NCI-H345 (cell line): ENCODE results near the gene IQGAP1.
A peak's percentile ranks its signal among the peaks of the same experiment; 100 is the strongest.

ENCODE experiments used
- DNase-seq: peaks from one replicate; lab custom pipeline; 2025; lab: John Stamatoyannopoulos, UW

The IQGAP1 gene

GRCh38 chr15:90367576-90367975 lies 20.5 kb upstream of the IQGAP1 start:
- no peak for DNase-seq

GRCh38 chr15:90375071-90375470 lies 13.0 kb upstream of the IQGAP1 start:
- DNase-seq: no peak

DNA sequence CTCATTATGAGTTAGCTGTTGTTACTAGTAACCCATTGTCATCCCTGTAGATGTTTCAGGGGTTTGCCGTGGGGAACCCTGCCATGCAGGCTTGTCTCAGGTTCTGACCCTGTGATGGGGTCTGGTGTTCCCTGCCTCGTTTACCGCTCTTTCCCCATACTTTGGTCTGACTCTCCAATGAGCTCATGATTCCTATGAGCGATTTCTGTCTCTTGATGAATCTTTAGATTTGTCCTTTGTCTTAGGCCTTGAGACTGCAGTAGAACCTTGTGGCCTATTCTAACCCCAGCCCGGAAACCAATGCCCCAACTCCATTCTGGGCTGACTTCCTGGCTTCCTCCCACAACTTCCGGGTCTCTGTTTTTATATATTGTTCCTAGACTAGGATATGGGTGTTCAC lies 11.3 kb upstream of the IQGAP1 start:
- no peak for DNase-seq

GRCh38 chr15:90379263-90379662 lies 8.8 kb upstream of the IQGAP1 start:
- DNase-seq: no peak

- DNase-seq: no peak
Measured at GRCh38 chr15:90381515-90381914, 6.5 kb upstream of the IQGAP1 start.

- no peak for DNase-seq
Measured at GRCh38 chr15:90382320-90382719, 5.7 kb upstream of the IQGAP1 start.

DNA sequence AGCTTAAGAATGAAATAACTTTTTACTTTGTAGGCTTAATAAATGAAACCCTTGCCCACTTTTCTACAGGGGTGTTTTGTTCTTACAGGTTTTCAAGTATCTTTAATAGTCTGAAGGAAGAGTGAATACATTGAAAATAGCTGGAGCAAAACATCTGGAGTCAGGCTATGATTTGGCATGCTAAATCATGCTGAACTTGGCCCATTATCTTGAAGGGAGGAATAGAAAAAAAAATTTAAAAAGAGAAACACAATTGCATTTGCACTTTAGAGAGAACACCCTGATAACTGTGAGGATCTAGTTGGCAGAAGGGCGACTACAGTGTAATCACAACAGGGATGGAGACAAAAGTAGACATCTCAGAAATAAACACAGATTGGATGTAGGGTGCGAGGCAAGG lies 1.8 kb upstream of the IQGAP1 start:
- DNase-seq: no peak

GRCh38 chr15:90388462-90389380 lies 679 bp downstream of the IQGAP1 start:
- DNase-seq: peak; percentile 11

DNA sequence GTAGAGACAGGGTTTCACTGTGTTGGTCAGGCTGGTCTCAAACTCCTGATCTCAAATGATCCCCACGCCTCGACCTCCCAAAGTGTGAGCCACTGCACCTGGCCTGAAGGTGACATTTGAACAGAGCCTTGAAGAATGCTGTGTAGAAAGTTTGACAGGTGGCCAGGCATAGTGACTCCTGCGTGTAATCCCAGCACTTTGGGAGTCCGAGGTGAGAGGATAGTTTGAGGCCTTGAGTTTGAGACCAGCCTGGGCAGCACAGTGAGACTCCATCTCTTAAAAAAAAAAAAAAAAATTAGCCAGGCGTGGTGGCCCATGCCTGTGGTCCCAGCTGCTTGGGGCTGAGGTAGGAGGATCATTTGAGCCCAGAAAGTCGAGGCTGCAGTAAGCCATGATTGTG lies 1.5 kb downstream of the IQGAP1 start:
- DNase-seq: no peak

DNA sequence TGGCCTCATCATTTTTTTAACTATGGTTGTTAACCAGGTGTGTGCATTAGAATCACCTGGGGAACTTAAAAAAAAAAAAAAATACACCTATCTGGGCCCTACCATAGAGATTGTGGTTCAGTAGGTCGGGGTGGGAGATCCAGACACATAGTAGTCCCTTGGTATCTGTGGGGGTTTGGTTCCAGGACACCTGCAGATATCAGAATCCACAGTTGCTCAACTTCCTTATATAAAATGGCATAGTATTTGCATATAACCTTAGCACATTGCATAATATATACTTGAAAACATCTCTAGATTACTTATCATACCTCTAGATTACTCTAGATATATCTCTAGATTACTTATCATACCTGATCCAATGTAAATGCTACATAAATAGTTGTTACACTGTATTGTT lies 5.0 kb downstream of the IQGAP1 start:
- DNase-seq: no peak

GRCh38 chr15:90394074-90394473 lies 6.0 kb downstream of the IQGAP1 start:
- DNase-seq: no peak

DNA sequence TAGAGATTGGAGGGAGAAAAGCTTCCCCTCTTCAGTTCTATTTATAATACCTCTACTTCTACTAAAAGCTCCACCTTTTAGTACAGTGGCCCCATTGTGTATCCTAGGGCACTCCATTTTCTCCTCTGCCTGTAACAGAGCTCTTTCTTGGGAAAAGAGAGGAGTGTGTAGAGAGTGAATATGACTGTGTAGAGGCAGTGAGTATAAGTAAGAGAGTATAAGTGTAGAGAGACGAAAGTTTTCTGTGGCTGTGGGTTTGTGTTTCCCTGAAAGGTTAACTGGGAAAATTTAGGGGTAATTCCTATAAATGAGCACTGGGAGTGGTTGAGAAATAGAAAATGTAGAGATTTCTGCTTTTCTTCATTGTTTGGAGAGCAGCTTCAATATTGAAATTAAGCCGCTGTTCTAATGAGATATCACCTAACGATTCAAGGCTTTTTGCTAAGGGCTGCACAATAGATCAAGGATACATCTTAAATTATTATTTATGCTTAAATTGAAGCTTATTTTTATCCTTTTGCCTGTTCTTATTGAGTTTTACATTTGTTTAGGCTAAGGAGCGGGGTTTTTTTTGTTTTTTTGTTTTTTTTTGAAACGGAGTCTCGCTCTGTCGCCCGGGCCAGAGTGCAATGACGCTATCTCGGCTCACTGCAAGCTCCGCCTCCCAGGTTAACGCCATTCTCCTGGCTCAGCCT lies 6.9 kb downstream of the IQGAP1 start:
- DNase-seq: no peak

- no peak for DNase-seq
Measured at GRCh38 chr15:90396321-90396720, 8.3 kb downstream of the IQGAP1 start.

DNA sequence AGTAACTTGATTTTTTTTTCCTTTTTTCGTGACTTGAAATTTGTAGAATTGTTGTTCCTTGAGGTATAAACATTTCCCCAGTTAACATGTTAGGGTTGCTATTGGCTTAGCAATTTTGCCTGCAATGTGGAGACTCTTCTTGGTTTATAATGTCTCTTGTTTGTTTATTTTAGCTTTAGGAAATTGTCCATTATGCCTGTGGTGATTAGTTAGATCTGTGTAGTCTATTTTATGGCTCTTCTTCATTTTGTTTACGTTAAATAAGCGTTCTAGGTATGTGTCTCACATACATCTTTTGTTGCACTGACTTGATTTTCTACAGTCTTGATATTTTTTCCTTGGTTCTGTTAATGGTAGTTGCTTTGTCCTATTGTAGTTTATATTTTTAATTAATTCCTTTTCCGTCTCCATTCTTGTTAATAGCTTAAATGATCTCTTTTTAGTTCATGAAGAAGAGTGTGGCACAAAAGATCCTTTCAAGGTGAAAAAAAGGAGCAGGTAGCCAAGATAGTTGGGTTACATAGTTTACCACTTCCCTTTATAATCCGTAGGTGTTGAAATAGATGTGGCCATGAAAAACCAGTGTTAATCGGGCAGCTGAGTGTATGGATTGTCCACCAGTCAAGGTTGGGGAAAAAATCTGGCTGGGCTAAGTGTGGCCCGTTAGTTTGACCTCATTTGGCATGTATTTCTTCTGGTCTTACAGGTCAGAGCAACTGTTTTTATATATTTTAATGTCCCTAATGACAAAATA lies 12.1 kb downstream of the IQGAP1 start:
- no peak for DNase-seq

DNA sequence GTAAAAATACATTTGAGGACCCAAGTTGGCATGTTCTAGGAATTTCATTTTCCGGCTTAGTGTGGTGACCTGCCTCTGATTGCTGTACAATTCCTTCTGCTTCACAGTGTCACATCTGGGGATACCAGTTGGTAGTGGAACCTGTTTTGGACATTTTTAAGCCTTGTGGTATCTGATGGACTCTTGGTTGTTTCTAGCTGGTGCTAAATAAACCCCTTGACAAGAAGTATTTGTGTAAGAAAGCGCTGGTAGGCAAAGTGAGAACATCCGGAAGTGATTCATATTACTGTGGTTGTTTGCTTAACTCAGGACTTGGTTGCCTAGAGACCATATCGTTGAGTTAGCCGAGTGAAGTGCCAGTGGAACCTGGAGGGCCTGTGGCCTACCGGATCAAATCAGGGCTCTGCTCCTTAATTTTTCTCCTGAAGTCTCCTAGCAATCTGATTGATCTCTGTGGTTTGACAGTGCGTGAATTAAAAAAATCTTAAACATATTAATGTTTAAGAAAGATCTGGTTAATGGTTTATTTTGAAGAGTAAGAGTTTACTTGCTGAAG lies 12.8 kb downstream of the IQGAP1 start:
- DNase-seq: peak; percentile 71

DNA sequence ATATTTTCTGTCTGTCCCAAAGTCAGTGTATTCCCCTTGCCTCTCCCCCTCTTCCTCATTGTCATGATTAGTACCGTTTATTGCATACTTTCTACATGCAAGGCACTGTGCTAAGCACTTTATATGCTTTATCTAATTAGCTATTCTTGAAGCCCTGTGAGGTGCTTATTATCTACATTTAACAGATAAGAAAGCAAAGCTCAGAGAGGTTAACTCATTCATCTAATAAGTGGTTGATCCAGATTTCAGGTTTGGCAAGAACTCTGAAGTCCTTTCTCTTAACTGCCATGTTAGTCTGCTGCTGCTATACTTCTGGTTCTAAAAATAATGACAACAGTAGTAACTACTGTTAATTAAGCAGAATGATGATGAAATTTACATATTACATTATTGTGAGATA lies 13.5 kb downstream of the IQGAP1 start:
- DNase-seq: no peak

DNA sequence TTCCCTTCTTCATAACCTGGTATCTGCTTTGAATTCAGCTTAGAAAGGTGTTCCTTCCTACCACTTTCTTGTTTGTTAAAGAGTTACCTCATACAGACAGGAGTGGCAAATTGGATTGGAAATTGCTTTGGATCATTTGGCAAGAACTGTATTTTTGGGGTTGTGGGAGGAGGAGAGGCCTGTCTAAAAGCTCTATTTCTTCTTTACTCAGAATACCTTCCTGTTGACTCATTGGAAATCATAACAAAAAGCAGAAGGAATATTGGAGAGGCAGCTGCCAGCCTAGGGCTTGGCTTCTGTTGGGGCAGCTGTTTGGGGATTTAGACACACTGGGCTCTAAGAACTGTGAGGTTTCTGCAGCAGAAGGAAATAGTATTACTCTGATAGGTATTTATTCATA lies 14.2 kb downstream of the IQGAP1 start:
- DNase-seq: no peak

- DNase-seq: no peak
Measured at GRCh38 chr15:90402767-90403166, 14.7 kb downstream of the IQGAP1 start.

DNA sequence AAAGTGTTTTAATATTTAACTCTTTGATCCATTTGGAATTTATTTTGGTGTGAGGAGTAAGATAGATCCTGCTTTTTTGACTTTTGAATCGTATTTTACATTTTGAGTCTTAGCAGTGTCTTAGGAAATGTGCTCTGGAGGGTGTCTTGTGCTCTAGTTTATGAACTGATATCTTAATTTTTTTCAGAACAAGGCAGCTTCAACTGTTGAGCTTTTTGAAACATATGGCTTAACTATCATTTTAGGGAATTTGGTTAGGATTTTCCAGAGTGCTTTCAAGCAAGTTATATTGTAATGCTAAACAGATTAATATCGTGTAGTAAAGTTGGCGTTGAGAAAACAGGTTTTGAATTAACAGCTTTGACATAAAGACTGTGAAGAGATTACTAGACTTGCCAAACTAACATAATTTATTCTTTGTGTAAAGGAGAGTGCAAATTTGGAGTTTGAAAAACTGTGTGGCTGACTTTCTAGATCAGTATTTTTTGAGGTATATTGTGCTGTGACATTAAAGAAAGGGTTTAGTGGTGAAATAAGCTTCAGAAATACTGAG lies 17.1 kb downstream of the IQGAP1 start:
- DNase-seq: no peak

- no peak for DNase-seq
Measured at GRCh38 chr15:90407336-90407735, 19.3 kb downstream of the IQGAP1 start.

GRCh38 chr15:90407871-90408317 lies 19.9 kb downstream of the IQGAP1 start:
- no peak for DNase-seq

GRCh38 chr15:90408657-90409056 lies 20.6 kb downstream of the IQGAP1 start:
- DNase-seq: no peak
